HFF-Myc (cell line): Measurements from ENCODE around the gene RUFY3.

Experiments used
- DNase-seq: peaks from one replicate; pipeline ENCODE4 v3.0.0-alpha.2; 2011; ENCODE audit warnings: low read depth; ENCODE audit errors: extremely low read depth
- H3K4me3 ChIP-seq: replicated peaks from 2 replicates; pipeline ENCODE4 v1.5.1; 2011; ENCODE audit warnings: low read depth, mild to moderate bottlenecking, control low read depth, low read length
- CTCF ChIP-seq: IDR thresholded peaks from 2 replicates; pipeline ENCODE4 v1.5.1; 2012; ENCODE audit warnings: mild to moderate bottlenecking, low read depth, low read length, control low read depth; ENCODE audit errors: missing control alignments

RUFY3 gene

GRCh38 chr4:70749313-70749712, 27.5 kb downstream of the RUFY3 start:
- no peak overlapping the region for H3K4me3 ChIP-seq
- TF ChIP-seq CTCF, result no peak
- DNase-seq, result no peak

GRCh38 chr4:70752236-70752635, 30.5 kb downstream of the RUFY3 start:
- TF ChIP-seq CTCF, result no peak
- no peak for DNase-seq
- H3K4me3 ChIP-seq, result no peak overlapping the region

- TF ChIP-seq CTCF, result no peak
- no peak for DNase-seq
- no peak overlapping the region for H3K4me3 ChIP-seq
Observed at GRCh38 chr4:70753630-70754029, 31.9 kb downstream of the RUFY3 start.

- no peak for TF ChIP-seq CTCF
- H3K4me3 ChIP-seq, result no peak overlapping the region
- DNase-seq, result no peak
Observed at GRCh38 chr4:70754470-70754869, 32.7 kb downstream of the RUFY3 start.

- TF ChIP-seq CTCF, result no peak
- H3K4me3 ChIP-seq, result no peak overlapping the region
- DNase-seq, result no peak
Observed at GRCh38 chr4:70754990-70755688, 33.4 kb downstream of the RUFY3 start.

GRCh38 chr4:70759126-70759525, 37.4 kb downstream of the RUFY3 start:
- H3K4me3 ChIP-seq, result no peak overlapping the region
- DNase-seq, result no peak
- TF ChIP-seq CTCF, result no peak

- H3K4me3 ChIP-seq, result no peak overlapping the region
- DNase-seq, result no peak
Observed at GRCh38 chr4:70759627-70760026, 37.9 kb downstream of the RUFY3 start.

More at GRCh38 chr4:70759627-70760026, 37.9 kb downstream of the RUFY3 start:
- TF ChIP-seq CTCF, result no peak
